Stomach (tissue), 4 donors: ENCODE results near the gene CFAP107.
"Not testable (repeated sequence)": the region's sequence is repeated elsewhere in the genome, so short reads cannot be mapped to it uniquely, and the experiment has no call there.

Experiments
- EP300 ChIP-seq: sonication (generic); formaldehyde crosslinking; IDR thresholded peaks from one replicate; pipeline ENCODE4 v1.6.1; 2017; ENCODE audit warnings: antibody characterized with exemption
- POLR2A ChIP-seq, 4 donors: fragments of 450-650 bp; IDR thresholded peaks; one replicate each; pipeline ENCODE4 v1.6.1; 2016; ENCODE audit warnings: antibody characterized with exemption in 4 of 4, control low read depth in 2 of 4, mild to moderate bottlenecking in 1 of 4, moderate library complexity in 1 of 4
- TF ChIP-seq, protein P1 (sequence below), 7 experiments: fragments of 450-650 bp in 4 of 7; fragments of 200-600 bp in 3 of 7; sonication (generic) in 3 of 7; IDR thresholded peaks; one replicate each; pipeline ENCODE4 v1.5.1; 2016 to 2019; ENCODE audit warnings: antibody characterized with exemption in 7 of 7, control low read depth in 2 of 7, mild to moderate bottlenecking in 1 of 7

DNA sequence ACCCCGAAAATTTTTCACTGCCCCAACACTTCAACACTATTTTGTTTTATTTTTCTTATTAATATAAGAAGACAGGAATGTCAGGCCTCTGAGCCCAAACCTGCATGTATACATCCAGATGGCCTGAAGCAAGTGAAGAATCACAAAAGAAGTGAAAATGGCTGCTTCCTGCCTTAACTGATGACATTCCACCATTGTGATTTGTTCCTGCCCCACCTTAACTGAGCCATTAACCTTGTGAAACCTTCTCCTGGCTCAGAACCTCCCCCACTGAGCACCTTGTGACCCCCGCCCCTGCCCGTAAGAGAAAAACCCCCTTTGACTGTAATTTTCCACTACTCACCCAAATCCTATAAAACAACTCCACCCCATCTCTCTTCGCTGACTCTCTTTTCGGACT is 32.3 kb upstream of the CFAP107 start:
- TF ChIP-seq EP300; POLR2A (IDR thresholded peaks at IDR 0.05): not testable (repeated sequence)
- TF ChIP-seq, protein P1, sequence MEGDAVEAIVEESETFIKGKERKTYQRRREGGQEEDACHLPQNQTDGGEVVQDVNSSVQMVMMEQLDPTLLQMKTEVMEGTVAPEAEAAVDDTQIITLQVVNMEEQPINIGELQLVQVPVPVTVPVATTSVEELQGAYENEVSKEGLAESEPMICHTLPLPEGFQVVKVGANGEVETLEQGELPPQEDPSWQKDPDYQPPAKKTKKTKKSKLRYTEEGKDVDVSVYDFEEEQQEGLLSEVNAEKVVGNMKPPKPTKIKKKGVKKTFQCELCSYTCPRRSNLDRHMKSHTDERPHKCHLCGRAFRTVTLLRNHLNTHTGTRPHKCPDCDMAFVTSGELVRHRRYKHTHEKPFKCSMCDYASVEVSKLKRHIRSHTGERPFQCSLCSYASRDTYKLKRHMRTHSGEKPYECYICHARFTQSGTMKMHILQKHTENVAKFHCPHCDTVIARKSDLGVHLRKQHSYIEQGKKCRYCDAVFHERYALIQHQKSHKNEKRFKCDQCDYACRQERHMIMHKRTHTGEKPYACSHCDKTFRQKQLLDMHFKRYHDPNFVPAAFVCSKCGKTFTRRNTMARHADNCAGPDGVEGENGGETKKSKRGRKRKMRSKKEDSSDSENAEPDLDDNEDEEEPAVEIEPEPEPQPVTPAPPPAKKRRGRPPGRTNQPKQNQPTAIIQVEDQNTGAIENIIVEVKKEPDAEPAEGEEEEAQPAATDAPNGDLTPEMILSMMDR (IDR thresholded peaks at IDR 0.05): not testable (repeated sequence)
